MM.1S (cell line): ENCODE results near the gene PIN1.
"Not testable (repeated sequence)": the region's sequence is repeated elsewhere in the genome, so short reads cannot be mapped to it uniquely, and the experiment has no call there.

Experiments used
- DNase-seq: peaks from one replicate; pipeline ENCODE4 v3.0.0-alpha.2; 2015
- H2AFZ ChIP-seq: fragments of 300-600 bp; sonication (generic); 2 replicates; pipeline ENCODE4 v1.6.0; 2016; ENCODE audit warnings: antibody characterized with exemption, low read length
- H3F3A ChIP-seq: fragments of 300-600 bp; sonication (generic); 2 replicates; pipeline ENCODE4 v1.6.1; 2016; ENCODE audit warnings: mild to moderate bottlenecking, antibody characterized with exemption, low read length, moderate library complexity, mixed read lengths; ENCODE audit not compliant: insufficient read depth
- H3K27ac ChIP-seq: fragments of 300-600 bp; sonication (generic); 2 replicates; pipeline ENCODE4 v1.5.1; 2016; ENCODE audit warnings: mild to moderate bottlenecking, low read length
- H3K27me3 ChIP-seq: fragments of 300-600 bp; sonication (generic); replicated peaks from 2 replicates; pipeline ENCODE4 v1.6.0; 2016; ENCODE audit warnings: low read length; ENCODE audit not compliant: insufficient read depth
- H3K36me3 ChIP-seq: fragments of 300-600 bp; sonication (generic); replicated peaks from 2 replicates; pipeline ENCODE4 v1.6.1; 2016; ENCODE audit warnings: mild to moderate bottlenecking, low read length, mixed read lengths; ENCODE audit not compliant: insufficient read depth
- H3K4me1 ChIP-seq: fragments of 300-600 bp; sonication (generic); 2 replicates; pipeline ENCODE4 v1.6.1; 2016; ENCODE audit warnings: low read length, mixed read lengths
- H3K4me2 ChIP-seq: fragments of 300-600 bp; sonication (generic); 2 replicates; pipeline ENCODE4 v1.6.0; 2016; ENCODE audit warnings: low read depth, low read length
- H3K4me3 ChIP-seq: fragments of 300-600 bp; sonication (generic); 2 replicates; pipeline ENCODE4 v1.5.1; 2016; ENCODE audit warnings: low read length, mixed read lengths
- H3K79me2 ChIP-seq: fragments of 300-600 bp; sonication (generic); 2 replicates; pipeline ENCODE4 v1.6.1; 2016; ENCODE audit warnings: mixed run types, low read length, mixed read lengths
- H3K9ac ChIP-seq: fragments of 300-600 bp; sonication (generic); 2 replicates; pipeline ENCODE4 v1.6.1; 2016; ENCODE audit warnings: low read length, mixed read lengths
- H3K9me2 ChIP-seq: fragments of 300-600 bp; sonication (generic); replicated peaks from 2 replicates; pipeline ENCODE4 v1.6.1; 2016; ENCODE audit warnings: mild to moderate bottlenecking, low read length, mixed read lengths; ENCODE audit not compliant: insufficient read depth
- H3K9me3 ChIP-seq: fragments of 300-600 bp; sonication (generic); replicated peaks from 2 replicates; pipeline ENCODE4 v1.6.1; 2016; ENCODE audit warnings: mild to moderate bottlenecking, low read length, mixed read lengths; ENCODE audit not compliant: insufficient read depth
- H4K20me1 ChIP-seq: fragments of 300-600 bp; sonication (generic); 2 replicates; pipeline ENCODE4 v1.6.1; 2016; ENCODE audit warnings: mild to moderate bottlenecking, low read length, moderate library complexity, mixed read lengths; ENCODE audit not compliant: insufficient read depth
- EZH2 ChIP-seq: fragments of 300-600 bp; sonication (generic); optimal IDR thresholded peaks from 2 replicates; pipeline ENCODE3; 2017; ENCODE audit warnings: low read depth, mild to moderate bottlenecking, antibody characterized with exemption, low read length, mixed read lengths
- EZH2phosphoT487 ChIP-seq: fragments of 300-600 bp; sonication (generic); IDR thresholded peaks from 2 replicates; pipeline ENCODE4 v1.6.1; 2018; ENCODE audit warnings: antibody characterized with exemption, low read length
- TF ChIP-seq, protein P1 (sequence below): fragments of 300-600 bp; sonication (generic); IDR thresholded peaks from 2 replicates; pipeline ENCODE4 v1.5.1; 2016; ENCODE audit warnings: antibody characterized with exemption, low read length, mixed read lengths

The PIN1 gene

DNA sequence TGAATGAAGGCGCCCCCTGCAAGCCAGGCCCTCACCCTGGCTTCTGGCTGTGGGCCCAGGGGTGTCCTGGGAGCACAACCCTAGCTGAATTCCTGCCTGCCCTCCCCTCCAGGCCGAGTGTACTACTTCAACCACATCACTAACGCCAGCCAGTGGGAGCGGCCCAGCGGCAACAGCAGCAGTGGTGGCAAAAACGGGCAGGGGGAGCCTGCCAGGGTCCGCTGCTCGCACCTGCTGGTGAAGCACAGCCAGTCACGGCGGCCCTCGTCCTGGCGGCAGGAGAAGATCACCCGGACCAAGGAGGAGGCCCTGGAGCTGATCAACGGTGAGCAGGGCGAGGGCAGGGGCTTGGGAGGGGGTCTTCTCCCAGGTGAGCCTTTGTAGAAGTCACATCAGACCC lies 3.2 kb downstream of the PIN1 start:
- no peak for DNase-seq
- Histone ChIP-seq H3K36me3 (no peaks in the 10 kb centered on the region; the same call in 1 of the 2 replicates), H3F3A (peaks cover 5% of the 10 kb centered on the region; the same call in 1 of the 2 replicates), H3K9ac (no peak overlapping the region), H3K4me3 (no peak overlapping the region), H3K27ac (no peak overlapping the region), H3K79me2 (peaks cover 64% of the 10 kb centered on the region), H3K9me3 (no peaks in the 10 kb centered on the region), H3K4me2 (no peak overlapping the region), H4K20me1 (no peaks in the 10 kb centered on the region), H3K4me1 (peaks cover 10% of the 10 kb centered on the region; the same call in 1 of the 2 replicates), H2AFZ (no peak overlapping the region), H3K27me3 (no peaks in the 10 kb centered on the region), H3K9me2 (no peaks in the 10 kb centered on the region)
- TF ChIP-seq EZH2 (no peak), EZH2phosphoT487 (no peak)
- TF ChIP-seq, protein P1, sequence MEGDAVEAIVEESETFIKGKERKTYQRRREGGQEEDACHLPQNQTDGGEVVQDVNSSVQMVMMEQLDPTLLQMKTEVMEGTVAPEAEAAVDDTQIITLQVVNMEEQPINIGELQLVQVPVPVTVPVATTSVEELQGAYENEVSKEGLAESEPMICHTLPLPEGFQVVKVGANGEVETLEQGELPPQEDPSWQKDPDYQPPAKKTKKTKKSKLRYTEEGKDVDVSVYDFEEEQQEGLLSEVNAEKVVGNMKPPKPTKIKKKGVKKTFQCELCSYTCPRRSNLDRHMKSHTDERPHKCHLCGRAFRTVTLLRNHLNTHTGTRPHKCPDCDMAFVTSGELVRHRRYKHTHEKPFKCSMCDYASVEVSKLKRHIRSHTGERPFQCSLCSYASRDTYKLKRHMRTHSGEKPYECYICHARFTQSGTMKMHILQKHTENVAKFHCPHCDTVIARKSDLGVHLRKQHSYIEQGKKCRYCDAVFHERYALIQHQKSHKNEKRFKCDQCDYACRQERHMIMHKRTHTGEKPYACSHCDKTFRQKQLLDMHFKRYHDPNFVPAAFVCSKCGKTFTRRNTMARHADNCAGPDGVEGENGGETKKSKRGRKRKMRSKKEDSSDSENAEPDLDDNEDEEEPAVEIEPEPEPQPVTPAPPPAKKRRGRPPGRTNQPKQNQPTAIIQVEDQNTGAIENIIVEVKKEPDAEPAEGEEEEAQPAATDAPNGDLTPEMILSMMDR = no peak

GRCh38 chr19:9839415-9839814 lies 4.3 kb downstream of the PIN1 start:
- Histone ChIP-seq H3K36me3 (no peaks in the 10 kb centered on the region; the same call in 1 of the 2 replicates), H3F3A (peaks cover under 1% of the 10 kb centered on the region; the same call in 1 of the 2 replicates), H3K79me2 (peaks cover 70% of the 10 kb centered on the region), H3K4me1 (peaks cover 10% of the 10 kb centered on the region; the same call in 1 of the 2 replicates), H3K27me3 (no peaks in the 10 kb centered on the region), H3K9ac (no peak overlapping the region), H3K9me2 (no peaks in the 10 kb centered on the region), H3K27ac (no peak overlapping the region), H3K9me3 (no peaks in the 10 kb centered on the region), H4K20me1 (no peaks in the 10 kb centered on the region), H2AFZ (no peak overlapping the region), H3K4me3 (no peak overlapping the region), H3K4me2 (no peak overlapping the region)
- TF ChIP-seq, protein P1 = no peak
- TF ChIP-seq EZH2phosphoT487 = no peak
- no peak for TF ChIP-seq EZH2
- DNase-seq = no peak

DNA sequence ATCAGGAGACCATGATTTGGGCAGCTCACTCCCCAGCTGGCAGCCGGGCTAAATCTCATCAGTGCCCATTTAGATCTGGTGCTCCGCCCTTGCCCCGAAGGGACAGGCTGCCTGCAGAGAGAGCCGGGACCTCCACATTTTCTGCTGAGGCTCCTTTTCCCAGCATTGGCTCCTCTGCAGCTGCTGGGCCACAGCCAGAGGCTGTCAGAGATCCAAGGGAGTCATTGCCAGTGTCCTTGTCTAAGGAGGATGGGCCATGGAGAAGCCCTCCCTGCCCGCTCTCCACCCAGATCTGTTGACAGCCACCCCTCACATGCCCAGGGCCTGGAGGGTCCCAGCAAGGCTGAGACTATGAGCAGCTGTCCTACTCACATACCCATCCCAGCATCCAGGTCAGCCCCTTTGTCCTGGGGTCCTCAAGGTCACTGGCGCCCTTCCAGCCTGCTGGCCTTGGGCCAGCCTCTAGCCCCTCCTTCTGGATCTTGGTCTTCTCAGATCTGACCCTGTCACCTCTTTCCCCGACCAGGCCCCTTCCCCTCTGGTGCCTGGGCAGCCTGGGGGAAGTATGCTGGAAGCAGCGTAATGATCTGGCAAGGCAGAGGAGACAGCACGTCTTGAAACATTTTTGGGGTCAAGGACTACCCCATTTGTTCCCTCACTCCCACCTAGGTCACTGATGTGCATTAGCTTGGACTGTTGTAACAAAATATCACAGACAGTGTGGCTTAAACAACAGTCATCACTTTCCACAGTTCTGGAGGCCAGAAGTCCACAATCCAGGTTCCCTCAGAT lies 7.9 kb downstream of the PIN1 start:
- Histone ChIP-seq H3F3A (no peaks in the 10 kb centered on the region), H3K9ac (no peak overlapping the region), H3K79me2 (peaks cover 62% of the 10 kb centered on the region), H3K9me2 (no peaks in the 10 kb centered on the region), H2AFZ (no peak overlapping the region), H3K4me2 (no peak overlapping the region), H3K27ac (no peak overlapping the region), H3K9me3 (no peaks in the 10 kb centered on the region), H3K27me3 (no peaks in the 10 kb centered on the region), H3K4me3 (no peak overlapping the region), H3K4me1 (no peaks in the 10 kb centered on the region), H3K36me3 (no peaks in the 10 kb centered on the region; the same call in 1 of the 2 replicates), H4K20me1 (no peaks in the 10 kb centered on the region)
- no peak for TF ChIP-seq EZH2phosphoT487
- TF ChIP-seq EZH2 = no peak
- no peak for DNase-seq

DNA sequence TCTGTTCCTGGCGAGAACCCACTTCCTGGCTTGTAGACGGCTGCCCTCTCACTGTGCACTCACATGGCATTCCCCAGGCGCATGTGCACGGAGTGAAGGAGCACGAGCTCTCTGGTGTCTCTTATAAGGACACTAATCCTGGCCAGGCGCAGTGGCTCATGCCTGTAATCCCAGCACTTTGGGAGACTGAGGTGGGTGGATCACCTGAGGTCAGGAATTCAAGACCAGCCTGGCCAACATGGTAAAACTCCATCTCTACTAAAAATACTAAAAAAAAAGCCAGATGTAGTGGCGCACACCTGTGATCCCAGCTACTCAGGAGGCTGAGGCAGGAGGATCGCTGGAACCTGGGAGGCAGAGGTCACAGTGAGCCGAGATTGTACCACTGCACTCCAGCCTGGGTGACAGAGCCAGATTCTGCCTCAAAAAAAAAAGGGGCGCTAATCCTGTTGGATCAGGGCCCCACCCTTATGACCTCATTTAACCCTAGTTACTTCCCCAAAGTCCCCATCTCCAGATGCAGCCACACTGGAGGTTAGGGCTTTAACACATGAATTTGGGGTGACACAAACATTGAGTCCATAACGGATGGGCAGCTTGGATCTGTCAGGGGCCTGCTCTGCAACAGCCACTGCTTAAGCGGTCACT lies 8.6 kb downstream of the PIN1 start:
- not testable (repeated sequence) for H3K9ac ChIP-seq, H4K20me1 ChIP-seq, H3K36me3 ChIP-seq, H3K9me2 ChIP-seq, H3K9me3 ChIP-seq, H3F3A ChIP-seq, H3K4me2 ChIP-seq, H3K4me3 ChIP-seq, H2AFZ ChIP-seq, H3K27me3 ChIP-seq, H3K27ac ChIP-seq, H3K4me1 ChIP-seq, DNase-seq
- H3K79me2 ChIP-seq = peaks cover 55% of the 10 kb centered on the region
